HUES48 (cell line): ENCODE data around the gene MICU2.

Experiments
- H3K27ac ChIP-seq: one replicate; pipeline ENCODE4 v1.7.0; 2013; ENCODE audit warnings: low read depth, low read length, inconsistent platforms
- H3K27me3 ChIP-seq: 2 replicates; pipeline ENCODE4 v1.6.1; 2013; ENCODE audit warnings: mild to moderate bottlenecking, low read length; ENCODE audit not compliant: control insufficient read depth, insufficient read depth
- H3K36me3 ChIP-seq: 2 replicates; pipeline ENCODE4 v1.6.1; 2013; ENCODE audit warnings: low read length; ENCODE audit not compliant: control insufficient read depth, insufficient read depth
- H3K4me1 ChIP-seq: 2 replicates; pipeline ENCODE4 v1.6.1; 2013; ENCODE audit warnings: mild to moderate bottlenecking, low read length; ENCODE audit not compliant: control insufficient read depth, insufficient read depth
- H3K4me3 ChIP-seq: 2 replicates; pipeline ENCODE4 v1.5.1; 2013; ENCODE audit warnings: mild to moderate bottlenecking, low read depth, low read length
- H3K9ac ChIP-seq: 2 replicates; pipeline ENCODE4 v1.6.1; 2013; ENCODE audit warnings: mild to moderate bottlenecking, low read depth, low read length, moderate library complexity
- H3K9me3 ChIP-seq: 2 replicates; pipeline ENCODE4 v1.6.1; 2013; ENCODE audit warnings: low read length; ENCODE audit not compliant: control insufficient read depth, insufficient read depth

The MICU2 gene

DNA sequence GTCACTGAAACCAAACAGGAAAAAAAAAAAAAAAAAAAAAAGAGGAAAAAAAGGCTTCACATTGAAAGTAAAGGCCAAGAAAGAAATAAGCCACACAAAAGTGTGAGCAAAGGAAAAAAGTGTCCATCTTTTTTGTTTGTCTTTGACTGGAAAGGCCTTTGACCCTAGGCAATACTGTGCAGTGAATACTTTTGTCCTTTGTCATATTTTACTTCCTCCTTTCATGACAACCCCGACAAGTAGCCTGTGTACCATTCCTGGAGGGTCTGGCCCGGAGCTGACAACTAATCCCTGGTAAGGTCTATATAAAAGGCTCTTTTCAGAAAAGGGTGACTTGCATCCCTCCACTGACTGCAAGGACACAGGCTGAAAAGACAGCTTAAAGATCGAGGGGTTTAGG, 12.9 kb upstream of the MICU2 start:
- H3K9ac ChIP-seq, result no peak overlapping the region
- no peak overlapping the region for H3K27ac ChIP-seq

DNA sequence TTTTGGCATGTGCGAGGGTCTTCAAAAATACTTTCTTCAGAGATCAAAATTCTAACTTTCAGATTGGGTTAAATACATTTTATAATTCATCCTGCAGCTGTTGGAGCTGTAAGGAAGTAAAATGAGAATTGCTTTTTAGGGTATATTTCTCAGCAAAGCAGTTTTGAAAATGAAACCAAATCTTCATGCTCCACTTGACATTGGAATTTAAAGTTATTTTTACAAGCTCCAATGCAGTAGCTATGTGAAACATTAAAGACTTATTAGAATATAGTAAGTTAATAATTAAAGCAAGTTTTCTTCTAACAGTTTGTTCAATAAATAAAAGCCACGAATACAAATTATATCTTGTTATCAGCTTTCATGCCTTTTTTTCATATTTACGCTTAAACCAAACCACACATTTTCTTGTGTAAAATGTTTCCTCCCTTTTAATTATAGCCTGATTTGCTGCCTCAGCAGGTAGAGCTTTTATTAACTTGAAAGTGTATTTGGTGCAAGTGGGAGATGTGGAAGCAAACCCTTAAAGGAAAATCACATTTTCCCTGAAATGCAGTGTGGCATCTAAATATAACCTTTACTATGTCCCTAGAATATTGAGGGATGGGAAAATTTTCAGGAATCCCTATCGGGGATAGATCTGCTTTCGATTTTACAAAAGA, 12.4 kb upstream of the MICU2 start:
- H3K4me1 ChIP-seq, result no peaks in the 10 kb centered on the region
- no peak overlapping the region for H3K4me3 ChIP-seq
- H3K9me3 ChIP-seq, result no peaks in the 10 kb centered on the region
- H3K9ac ChIP-seq, result no peak overlapping the region
- no peaks in the 10 kb centered on the region for H3K36me3 ChIP-seq
- no peak overlapping the region for H3K27ac ChIP-seq
- H3K27me3 ChIP-seq, result no peaks in the 10 kb centered on the region

More for the DNA sequence above, 12.9 kb upstream of the MICU2 start:
- H3K27me3 ChIP-seq, result no peaks in the 10 kb centered on the region
- H3K9me3 ChIP-seq, result no peaks in the 10 kb centered on the region
- no peaks in the 10 kb centered on the region for H3K4me1 ChIP-seq
- no peaks in the 10 kb centered on the region for H3K36me3 ChIP-seq
- H3K4me3 ChIP-seq, result no peak overlapping the region

DNA sequence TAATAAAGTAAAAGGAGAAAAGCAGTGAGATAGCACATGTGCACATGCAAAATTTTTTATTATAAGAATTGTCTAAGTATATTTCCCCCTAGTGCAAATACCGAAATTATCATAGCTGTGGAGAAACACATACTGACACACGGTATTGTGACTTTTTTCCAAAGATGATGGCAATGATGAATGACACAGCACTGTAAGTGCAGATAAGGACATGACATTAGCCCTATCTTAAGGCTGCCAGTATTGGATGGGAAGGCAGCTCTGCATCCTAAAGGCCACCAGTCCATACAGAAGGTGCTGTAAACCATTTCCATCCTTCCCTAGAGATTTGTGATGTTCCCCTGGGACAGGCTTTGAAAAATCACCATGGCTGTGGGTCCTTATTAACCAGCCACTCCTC, 11.5 kb upstream of the MICU2 start:
- Histone ChIP-seq H3K27me3 (no peaks in the 10 kb centered on the region), H3K9ac (no peak overlapping the region), H3K4me1 (no peaks in the 10 kb centered on the region), H3K9me3 (no peaks in the 10 kb centered on the region), H3K36me3 (no peaks in the 10 kb centered on the region), H3K4me3 (no peak overlapping the region), H3K27ac (no peak overlapping the region)

DNA sequence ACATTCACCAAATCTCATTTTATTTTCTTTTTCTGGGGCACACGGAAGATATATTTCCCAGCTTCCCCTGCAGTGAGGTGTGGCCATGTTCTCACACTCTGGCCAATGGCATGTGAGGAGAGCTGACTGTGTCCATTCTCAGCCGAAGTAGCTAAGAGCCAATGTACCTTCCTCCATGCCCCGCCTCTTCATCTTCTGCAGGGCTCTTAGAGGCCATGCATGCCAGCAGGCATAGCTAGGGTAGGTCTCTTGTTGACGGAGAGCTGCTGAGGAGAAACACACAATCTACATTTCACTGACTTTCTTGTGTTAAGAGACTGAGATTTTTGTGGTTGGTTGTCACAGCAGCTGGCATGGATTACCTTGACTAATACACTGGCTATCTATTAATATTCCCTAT, 9.8 kb upstream of the MICU2 start:
- no peak overlapping the region for H3K9ac ChIP-seq
- no peaks in the 10 kb centered on the region for H3K27me3 ChIP-seq
- no peaks in the 10 kb centered on the region for H3K9me3 ChIP-seq
- no peaks in the 10 kb centered on the region for H3K4me1 ChIP-seq
- H3K4me3 ChIP-seq, result no peak overlapping the region
- H3K36me3 ChIP-seq, result no peaks in the 10 kb centered on the region
- no peak overlapping the region for H3K27ac ChIP-seq

DNA sequence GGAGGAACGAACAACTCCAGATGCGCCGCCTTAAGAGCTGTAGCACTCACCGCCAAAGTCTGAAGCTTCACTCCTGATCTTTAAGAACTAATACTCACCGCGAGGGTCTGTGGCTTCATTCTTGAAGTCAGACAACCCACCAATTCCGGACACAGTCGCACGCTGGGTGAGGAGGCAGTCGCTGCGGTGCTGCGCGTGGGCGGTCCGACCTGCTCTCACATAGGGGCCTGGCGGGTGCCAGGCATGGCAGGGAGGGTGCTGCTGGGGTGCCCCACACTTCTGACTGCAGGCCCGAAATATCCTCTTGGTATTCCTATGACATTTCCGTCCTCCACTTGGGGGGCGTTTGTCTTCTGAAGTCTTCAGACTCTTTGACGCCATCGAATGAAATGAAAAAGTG, 7.4 kb upstream of the MICU2 start:
- Histone ChIP-seq H3K9ac (no peak overlapping the region), H3K9me3 (no peaks in the 10 kb centered on the region), H3K4me3 (no peak overlapping the region), H3K27me3 (no peaks in the 10 kb centered on the region), H3K27ac (no peak overlapping the region), H3K36me3 (no peaks in the 10 kb centered on the region), H3K4me1 (no peaks in the 10 kb centered on the region)

DNA sequence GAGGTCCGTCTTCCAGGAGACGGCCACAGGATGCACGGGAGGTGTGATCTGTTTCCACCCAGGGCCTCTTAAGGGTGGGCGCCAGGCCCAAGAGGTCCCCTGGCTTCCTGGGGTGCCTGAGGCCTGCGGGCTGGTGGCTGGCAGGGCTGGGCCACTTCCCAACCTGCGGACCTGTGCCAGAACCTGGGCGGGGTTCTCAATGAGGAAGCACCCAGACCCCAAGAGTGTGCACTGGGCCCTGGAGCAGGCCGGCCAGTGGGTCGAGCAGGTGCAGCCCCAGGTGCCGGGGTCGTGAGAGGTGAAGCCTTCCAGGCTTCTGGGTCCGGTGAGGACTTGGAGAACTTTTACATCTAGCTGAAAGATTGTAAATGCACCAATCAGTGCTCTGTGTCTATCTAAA, 6.7 kb upstream of the MICU2 start:
- H3K36me3 ChIP-seq, result no peaks in the 10 kb centered on the region
- H3K4me1 ChIP-seq, result no peaks in the 10 kb centered on the region
- no peaks in the 10 kb centered on the region for H3K27me3 ChIP-seq
- H3K9ac ChIP-seq, result no peak overlapping the region
- no peaks in the 10 kb centered on the region for H3K9me3 ChIP-seq
- no peak overlapping the region for H3K4me3 ChIP-seq
- H3K27ac ChIP-seq, result no peak overlapping the region

DNA sequence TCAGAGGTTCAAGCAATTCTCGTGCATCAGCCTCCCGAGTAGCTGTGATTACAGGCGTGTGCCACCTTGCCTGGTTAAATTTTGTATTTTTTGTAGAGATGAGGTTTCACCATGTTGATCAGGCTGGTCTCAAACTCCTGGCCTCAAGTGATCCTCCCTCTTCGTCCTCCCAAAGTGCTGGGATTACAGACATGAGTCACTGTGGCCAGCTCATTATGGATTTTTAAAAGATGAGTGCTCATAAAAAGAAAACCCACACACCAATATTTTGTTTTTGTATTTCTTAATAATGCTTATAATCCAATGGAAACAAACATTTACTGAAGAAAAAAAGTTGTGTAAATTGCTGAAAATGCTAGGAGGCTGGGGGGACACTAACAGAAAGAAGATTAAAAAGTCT, 5.0 kb upstream of the MICU2 start:
- H3K9me3 ChIP-seq, result no peaks in the 10 kb centered on the region
- no peak overlapping the region for H3K4me3 ChIP-seq
- no peaks in the 10 kb centered on the region for H3K36me3 ChIP-seq
- no peak overlapping the region for H3K27ac ChIP-seq
- no peak overlapping the region for H3K9ac ChIP-seq
- peaks cover 5% of the 10 kb centered on the region; the same call in 1 of the 2 replicates for H3K27me3 ChIP-seq
- no peaks in the 10 kb centered on the region for H3K4me1 ChIP-seq

DNA sequence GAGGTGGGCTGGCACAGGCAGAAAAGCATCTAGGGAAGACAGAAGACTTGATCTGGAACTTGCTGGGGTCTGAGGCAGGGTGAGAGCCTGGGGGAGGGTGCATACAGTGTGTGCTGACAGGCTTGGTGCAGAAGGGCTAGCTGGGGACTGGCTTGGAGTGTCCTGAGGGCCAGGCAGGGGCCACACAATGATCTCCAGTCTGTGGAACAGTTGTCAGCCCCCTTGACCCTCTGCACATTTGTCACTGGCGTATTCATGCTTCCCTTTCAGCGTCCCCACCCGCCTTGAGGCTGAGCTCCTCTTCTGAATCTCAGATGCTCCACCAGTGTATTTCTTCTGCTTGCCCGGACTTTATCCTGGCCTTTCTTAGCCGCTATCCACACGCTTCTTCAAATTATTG, 2.8 kb upstream of the MICU2 start:
- no peak overlapping the region for H3K27ac ChIP-seq
- no peak overlapping the region for H3K4me3 ChIP-seq
- H3K9me3 ChIP-seq, result no peaks in the 10 kb centered on the region
- H3K4me1 ChIP-seq, result no peaks in the 10 kb centered on the region
- H3K36me3 ChIP-seq, result no peaks in the 10 kb centered on the region
- H3K27me3 ChIP-seq, result peaks cover 5% of the 10 kb centered on the region; the same call in 1 of the 2 replicates
- no peak overlapping the region for H3K9ac ChIP-seq

DNA sequence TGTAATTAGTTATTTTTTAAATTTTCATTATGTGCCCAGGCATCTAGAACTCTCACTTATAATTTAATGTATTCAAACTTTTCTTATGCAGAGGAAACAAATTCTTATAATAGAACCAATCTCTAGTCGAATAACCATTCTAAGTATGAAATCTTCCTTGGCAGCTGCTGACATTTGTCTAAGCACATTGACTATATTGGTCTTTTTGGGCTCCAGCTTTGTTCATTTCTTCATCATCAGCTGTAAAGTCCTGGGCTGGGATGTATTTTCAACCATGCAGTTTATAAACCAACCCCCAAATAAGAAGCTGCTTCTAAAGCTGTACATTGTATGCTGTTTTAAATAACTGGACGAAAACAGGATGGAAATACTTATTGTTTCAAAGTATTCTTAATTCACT, 2.3 kb upstream of the MICU2 start:
- Histone ChIP-seq H3K9me3 (no peaks in the 10 kb centered on the region), H3K4me3 (no peak overlapping the region), H3K27me3 (peaks cover 5% of the 10 kb centered on the region; the same call in 1 of the 2 replicates), H3K27ac (no peak overlapping the region), H3K36me3 (peaks cover under 1% of the 10 kb centered on the region; the same call in 1 of the 2 replicates), H3K9ac (no peak overlapping the region), H3K4me1 (no peaks in the 10 kb centered on the region)

DNA sequence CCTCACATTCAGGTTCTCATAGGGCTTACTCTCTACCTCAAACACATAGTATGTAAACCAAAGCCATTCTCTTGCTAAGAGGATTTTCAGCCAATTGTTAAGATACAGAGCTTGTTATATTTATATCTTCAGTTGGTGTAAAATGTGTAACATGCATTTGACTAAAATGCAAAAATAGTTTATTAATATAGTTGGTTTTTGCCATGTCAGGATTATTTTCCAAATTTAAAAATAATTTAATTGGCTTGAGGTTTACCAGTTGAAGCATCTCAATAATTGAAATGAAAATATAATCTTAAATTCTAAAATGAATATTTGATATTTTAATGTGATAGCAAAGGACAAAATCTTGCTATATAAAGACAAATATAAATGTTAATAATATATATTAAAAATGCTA, 7.2 kb downstream of the MICU2 start:
- no peaks in the 10 kb centered on the region for H3K9me3 ChIP-seq
- no peaks in the 10 kb centered on the region for H3K27me3 ChIP-seq
- no peak overlapping the region for H3K27ac ChIP-seq
- H3K36me3 ChIP-seq, result peaks cover 4% of the 10 kb centered on the region; the same call in 1 of the 2 replicates
- no peak overlapping the region for H3K4me3 ChIP-seq
- H3K4me1 ChIP-seq, result no peaks in the 10 kb centered on the region
- no peak overlapping the region for H3K9ac ChIP-seq

DNA sequence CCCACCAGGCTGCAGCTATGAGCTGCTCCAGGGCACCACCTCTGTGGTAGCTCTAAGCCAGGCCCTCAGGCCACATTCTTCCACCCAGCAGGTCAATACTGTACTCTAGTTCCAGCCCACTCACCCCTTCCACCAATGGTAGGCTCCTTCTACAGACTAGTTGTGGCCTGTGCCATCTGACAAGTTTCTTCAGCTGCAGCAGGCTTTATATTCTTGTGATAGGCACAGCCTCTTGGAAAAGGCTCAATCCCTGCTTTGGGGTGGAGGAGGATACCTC, 8.5 kb downstream of the MICU2 start:
- no peaks in the 10 kb centered on the region for H3K27me3 ChIP-seq
- H3K9me3 ChIP-seq, result no peaks in the 10 kb centered on the region
- H3K4me3 ChIP-seq, result no peak overlapping the region
- no peak overlapping the region for H3K9ac ChIP-seq
- H3K36me3 ChIP-seq, result no peaks in the 10 kb centered on the region
- H3K4me1 ChIP-seq, result no peaks in the 10 kb centered on the region
- H3K27ac ChIP-seq, result no peak overlapping the region
